ENCODE measurements around the gene BID. TPM values are rescaled to one million over a fixed set of nuclear protein-coding genes. Genes with fewer than 3 reads are reported as not detected.

BID gene
- total and polyA plus RNA-seq, 2 of the 8 experiments (the other 6 are each of a cell fraction or from before 2014, with no cell fraction given), result 39.3 to 114 TPM

GRCh38 chr22:17770180-17771077 is 3.8 kb downstream of the BID start (continued):
- TF ChIP-seq CTCF (IDR thresholded peaks at IDR 0.05; ENCODE audit: control extremely low read depth in 1 of 3, insufficient read depth in 1 of 3, low read depth in 1 of 3, low read length in 3 of 3) (no peak), SIN3A (conservative IDR thresholded peaks at IDR 0.05 in 1 of 2, IDR thresholded peaks at IDR 0.05 in 1 of 2; ENCODE audit: low read depth in 1 of 2, low read length in 2 of 2) (no peak), CBX5 (IDR thresholded peaks at IDR 0.05; ENCODE audit: low read depth, low read length) (no peak), RFX5 (IDR thresholded peaks at IDR 0.05; ENCODE audit: borderline replicate concordance, low read depth, low read length) (no peak), CHD2 (IDR thresholded peaks at IDR 0.05; ENCODE audit: low read length) (no peak), HDAC6 (IDR thresholded peaks at IDR 0.05; ENCODE audit: low read depth, low read length) (no peak)
